ENCODE measurements around the gene SH2D2A.
A peak's percentile ranks its signal among the peaks of the same experiment; 100 is the strongest.
"Not testable (repeated sequence)": the region's sequence is repeated elsewhere in the genome, so short reads cannot be mapped to it uniquely, and the experiment has no call there.

SH2D2A gene

DNA sequence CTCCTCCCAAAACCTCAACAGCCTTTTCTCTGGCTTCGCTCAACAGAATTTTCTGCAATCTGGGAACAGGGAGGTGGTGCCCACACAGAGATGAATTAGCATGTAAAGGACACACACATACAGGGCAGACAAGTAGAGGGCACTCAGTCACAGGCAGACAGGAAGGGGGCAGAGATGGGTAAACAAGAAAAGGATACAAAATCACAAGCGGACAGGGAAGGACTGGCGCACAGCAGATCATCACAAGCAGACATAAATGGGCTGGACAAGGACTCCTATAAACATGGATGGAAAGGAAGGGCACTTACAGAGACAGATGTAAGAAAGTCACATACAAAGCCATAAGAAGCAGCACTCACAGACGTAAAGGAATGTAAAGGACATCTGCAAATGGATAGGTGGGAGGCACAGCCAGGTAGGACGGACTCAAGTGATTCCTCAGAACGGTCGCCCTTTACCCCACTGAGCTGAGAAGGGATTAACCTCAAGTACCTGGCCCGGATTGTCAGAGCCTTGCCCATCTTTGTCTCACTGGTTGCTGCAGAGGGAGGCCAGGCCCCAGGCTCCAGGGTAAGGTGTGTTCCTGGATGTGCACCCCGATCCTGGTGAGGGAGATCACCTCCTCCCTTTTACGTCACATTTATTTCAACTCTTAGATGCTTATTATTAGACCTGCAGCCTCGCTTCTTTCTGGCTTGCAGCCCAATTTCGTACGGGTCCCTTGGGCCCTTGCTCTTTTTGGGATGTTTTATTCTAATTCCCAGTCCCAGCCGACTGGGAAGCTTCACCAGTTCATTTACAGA is 50.1 kb downstream of the SH2D2A start:
- peak overlapping the region; percentile 89 for H3K27ac ChIP-seq
- TF ChIP-seq CTCF (conservative IDR thresholded peaks at IDR 0.05) (no peak), ZFX (IDR thresholded peaks at IDR 0.05) (no peak)

GRCh38 chr1:156765666-156766065 is 51.0 kb downstream of the SH2D2A start:
- TF ChIP-seq CTCF (conservative IDR thresholded peaks at IDR 0.05) (no peak), ZFX (IDR thresholded peaks at IDR 0.05) (no peak)

GRCh38 chr1:156765136-156765535 is 51.5 kb downstream of the SH2D2A start:
- H3K27ac ChIP-seq, result not testable (repeated sequence)

More at GRCh38 chr1:156765666-156766065, 51.0 kb downstream of the SH2D2A start:
- no peak overlapping the region for H3K27ac ChIP-seq

DNA sequence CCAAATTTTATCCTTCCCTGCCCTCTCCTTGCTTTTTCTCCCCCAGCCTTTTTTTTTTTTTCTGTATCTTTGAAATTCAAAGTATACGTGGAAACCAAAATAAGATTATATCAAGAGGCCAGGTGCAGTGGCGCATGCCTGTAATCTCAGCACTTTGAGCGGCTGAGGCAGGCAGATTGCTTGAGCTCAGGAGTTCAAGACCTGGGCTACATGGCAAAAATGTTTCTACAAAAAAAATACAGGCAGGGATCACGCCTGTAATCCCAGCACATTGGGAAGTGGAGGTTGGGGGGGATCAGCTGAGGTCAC is 55.9 kb downstream of the SH2D2A start:
- no peak overlapping the region for H3K27ac ChIP-seq
- no peak for TF ChIP-seq CTCF (conservative IDR thresholded peaks at IDR 0.05)
- no peak for TF ChIP-seq ZFX (IDR thresholded peaks at IDR 0.05)

- TF ChIP-seq ZFX (IDR thresholded peaks at IDR 0.05) (no peak), CTCF (conservative IDR thresholded peaks at IDR 0.05) (no peak)
Measured at GRCh38 chr1:156760092-156760795, 56.4 kb downstream of the SH2D2A start.

GRCh38 chr1:156757572-156758253 is 58.9 kb downstream of the SH2D2A start:
- H3K27ac ChIP-seq, result not testable (repeated sequence)

More at GRCh38 chr1:156760092-156760795, 56.4 kb downstream of the SH2D2A start:
- H3K27ac ChIP-seq, result no peak overlapping the region

- TF ChIP-seq CTCF (conservative IDR thresholded peaks at IDR 0.05) (no peak), ZFX (IDR thresholded peaks at IDR 0.05) (no peak)
- no peak overlapping the region for H3K27ac ChIP-seq
Measured at GRCh38 chr1:156756355-156756754, 60.3 kb downstream of the SH2D2A start.
